Ramos (cell line): ENCODE results near the gene CYP26A1.

Source experiments
- in situ Hi-C: fragments of 300-500 bp; cut with MboI; formaldehyde crosslinking; loops from one replicate; pipeline ENCODE4 v1.14.3; 2022; ENCODE audit warnings: low sequenced_read_pairs; ENCODE audit not compliant: unreplicated experiment

CYP26A1 gene

DNA sequence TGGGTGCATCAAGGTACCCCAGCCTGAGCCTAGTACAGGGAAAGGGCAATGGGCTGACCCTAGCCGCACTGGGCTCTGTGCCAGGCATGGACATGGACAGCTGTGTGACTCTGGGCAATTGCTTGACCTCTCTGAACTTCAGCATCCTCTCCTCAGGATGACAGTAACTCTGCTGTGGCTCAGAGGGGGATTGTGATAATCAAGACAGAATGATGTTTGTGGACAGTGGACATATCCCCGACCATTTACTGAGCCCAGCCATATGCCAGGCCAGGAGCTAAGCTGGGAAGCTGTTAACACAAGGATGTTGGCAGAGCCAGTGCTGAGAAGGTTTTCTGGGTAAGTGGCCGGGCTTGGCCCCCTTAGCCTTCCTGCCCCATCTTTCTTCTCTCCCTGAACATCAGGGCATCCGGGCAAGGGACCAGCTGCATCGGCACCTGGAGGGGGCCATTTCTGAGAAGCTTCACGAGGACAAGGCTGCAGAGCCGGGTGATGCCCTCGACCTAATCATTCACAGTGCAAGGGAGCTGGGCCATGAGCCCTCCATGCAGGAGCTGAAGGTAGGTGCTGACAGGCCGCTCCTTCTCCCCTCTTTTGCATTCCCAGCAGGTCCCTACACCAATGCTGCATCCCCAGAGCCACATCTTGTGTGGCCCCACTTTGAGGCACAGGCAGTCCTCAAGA is 9.6 kb upstream of the CYP26A1 start:
- in situ Hi-C loops, result no loop called here

DNA sequence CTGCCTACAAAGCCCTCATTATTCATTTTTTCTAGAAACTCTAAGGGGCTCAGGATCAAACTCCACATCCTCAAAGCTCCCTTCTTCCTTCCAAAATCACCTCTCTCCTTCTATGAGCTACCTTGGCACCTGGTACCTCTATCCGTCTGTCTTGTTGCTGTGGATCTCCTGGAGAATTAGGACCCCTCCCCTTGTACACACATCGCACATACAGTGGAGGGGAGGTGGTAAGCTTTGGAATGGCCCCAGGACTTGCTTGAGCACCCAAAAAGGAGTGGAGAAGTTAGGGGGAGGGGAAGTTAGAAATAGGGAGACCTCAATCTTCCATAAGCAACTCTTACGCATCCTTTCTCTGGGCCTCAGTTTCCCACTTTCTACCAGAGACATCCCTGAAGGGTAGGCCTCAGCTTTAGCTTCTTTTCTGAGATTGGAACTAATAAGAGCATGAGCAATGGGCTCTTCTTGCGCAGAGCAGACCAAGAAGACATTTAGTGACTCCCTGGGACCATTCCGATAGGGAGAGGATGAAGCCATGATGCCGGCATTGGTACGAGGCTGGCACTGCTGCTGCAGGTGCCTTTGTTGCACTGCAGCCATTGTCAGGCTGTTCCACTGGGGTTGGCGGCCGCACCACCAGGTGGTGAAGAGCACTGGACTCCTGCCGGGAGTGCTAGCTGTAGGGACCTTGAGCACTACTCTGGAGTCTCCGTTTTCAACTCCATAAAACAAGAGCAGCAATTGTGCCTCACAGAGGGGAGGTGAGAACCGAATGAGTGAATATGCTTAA is 8.6 kb upstream of the CYP26A1 start:
- in situ Hi-C loops, result no loop called here

DNA sequence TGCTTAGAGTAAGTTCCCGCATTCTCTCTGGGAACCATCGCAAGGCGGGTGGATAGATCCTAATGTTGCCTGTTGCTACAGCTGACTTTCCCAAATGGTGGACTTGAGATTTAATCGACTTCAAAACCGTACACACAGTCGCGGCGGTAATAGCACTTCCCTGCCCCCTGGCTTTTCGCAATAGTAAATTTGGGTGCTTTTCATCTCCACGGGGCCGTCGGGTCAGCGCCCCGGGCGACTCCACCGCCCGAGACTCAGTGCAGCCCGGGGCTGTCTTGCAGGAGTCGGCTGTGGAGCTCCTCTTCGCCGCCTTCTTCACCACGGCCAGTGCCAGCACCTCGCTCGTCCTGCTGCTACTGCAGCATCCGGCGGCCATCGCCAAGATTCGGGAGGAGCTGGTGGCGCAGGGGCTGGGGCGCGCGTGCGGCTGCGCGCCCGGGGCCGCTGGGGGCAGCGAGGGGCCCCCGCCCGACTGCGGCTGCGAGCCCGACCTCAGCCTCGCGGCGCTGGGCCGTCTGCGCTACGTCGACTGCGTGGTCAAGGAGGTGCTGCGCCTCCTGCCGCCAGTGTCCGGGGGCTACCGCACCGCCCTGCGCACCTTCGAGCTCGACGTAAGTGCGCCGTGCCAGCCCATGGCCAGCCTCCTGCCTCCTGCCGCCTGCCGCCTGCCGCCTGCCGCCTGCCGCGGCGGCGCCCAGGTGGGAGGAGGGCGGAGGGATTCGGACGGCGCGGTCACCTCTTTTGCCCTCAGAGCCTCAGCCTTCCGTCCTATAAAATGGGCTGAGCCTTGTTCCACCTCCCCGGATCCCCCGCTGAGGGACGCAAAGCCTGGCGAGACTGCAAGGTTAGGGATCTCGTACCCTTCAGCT is 7.8 kb upstream of the CYP26A1 start:
- in situ Hi-C loops, result no loop called here

DNA sequence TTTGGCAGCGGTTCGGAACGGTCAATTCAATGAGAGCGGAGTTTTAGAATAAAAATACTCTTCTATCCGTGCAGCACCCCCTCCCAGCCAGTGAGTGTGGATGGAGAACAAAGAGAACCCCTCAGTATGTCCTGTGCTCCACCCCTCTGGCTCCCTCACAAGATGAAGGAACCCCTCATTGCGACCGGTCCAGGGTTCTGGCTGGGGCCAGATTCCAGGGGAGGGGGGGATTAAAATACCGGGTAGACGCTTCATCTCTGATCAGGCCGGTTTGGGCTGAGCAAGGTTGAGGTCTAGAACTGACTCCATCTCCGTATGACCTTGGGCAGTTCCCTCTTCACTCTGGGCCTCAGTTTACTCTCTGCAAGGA is 7.2 kb upstream of the CYP26A1 start:
- in situ Hi-C loops, result no loop called here

DNA sequence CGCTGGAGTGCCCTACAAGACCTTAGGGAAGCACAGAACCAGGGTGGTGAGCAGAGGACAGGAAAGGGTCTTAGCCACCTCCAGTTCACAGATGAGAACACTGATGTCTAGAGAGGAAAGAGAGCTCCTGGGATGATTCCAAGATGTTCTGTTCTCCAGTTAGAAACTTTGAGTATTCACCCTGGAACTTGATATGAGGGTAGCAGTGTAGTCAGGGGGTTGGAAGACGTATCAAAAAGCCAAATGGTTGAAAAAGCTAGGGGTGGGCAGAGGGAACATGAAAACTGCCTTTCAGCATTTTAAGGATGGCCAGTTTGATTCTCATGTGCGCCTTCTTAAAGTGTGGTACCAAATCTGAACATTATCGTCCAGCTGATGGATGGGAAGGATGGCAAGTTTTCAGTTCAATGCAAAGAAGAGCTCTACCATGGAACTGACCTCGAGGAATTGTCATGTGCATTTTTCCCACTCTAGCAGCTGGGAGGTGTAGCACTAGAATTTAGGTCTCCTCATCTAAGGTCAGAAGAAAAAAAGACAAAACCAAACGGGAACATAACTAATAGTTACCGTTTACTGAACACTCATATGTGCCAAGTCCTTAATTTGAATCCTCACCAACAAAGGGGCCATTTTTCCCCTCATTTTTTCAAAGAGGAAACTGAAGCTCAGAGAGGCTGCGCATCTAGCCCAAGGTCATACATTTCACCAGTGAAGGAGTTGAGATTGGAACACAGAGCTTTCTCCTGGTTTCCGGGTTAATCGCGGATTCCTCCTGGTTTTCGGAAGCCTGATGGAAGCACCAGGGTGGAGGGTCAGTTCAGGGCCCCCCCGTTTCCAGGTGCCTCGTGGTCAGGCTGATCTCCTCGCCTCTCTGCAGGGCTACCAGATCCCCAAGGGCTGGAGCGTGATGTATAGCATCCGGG is 6.0 kb upstream of the CYP26A1 start:
- in situ Hi-C loops, result no loop called here

DNA sequence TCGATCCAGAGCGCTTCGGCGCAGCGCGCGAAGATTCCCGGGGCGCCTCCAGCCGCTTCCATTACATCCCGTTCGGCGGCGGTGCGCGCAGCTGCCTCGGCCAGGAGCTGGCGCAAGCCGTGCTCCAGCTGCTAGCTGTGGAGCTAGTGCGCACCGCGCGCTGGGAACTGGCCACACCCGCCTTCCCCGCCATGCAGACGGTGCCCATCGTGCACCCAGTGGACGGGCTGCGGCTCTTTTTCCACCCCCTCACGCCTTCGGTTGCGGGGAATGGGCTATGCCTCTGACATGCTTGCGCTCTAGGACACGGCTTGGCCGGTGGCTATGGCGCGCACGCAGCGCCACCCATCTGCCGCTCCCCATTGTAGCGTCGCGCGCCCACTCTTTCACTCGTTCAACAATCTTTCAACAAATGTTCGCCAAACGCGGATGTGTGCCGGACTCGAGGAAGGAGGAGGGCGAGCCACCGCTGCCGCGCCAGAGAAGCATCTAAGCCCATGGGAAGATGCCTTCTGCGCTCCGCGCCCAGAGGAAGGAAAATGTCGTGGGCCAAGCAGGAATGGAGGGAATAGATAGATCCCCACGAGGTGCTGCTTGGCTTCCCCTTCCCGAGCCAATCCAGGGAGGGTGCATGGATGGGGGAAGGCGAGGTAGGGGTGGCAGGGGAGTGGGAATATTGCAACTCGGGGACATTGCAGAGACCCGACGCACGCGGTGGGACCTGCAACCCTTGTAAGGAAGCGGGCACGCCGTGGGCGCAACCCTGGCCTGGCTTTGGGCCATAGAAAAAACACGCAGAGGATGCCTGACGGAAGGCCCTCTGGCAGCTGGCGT is 5.1 kb upstream of the CYP26A1 start:
- in situ Hi-C loops, result no loop called here

DNA sequence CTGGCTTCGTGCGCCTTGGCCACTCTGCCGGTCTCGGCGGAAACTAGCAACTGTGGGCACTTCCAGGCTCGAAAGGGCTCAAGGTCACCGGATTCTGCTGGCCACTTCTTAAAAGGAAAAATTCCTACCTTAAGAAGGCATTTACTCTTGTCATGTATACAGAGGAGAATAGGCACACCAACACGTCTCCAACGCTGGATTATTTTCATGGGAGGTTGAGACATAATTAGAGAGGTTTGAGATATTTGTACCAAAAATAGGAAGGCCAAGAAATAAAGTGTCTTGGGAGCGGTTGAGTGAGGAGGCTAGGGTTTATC is 4.5 kb upstream of the CYP26A1 start:
- in situ Hi-C loops, result no loop called here

GRCh38 chr10:93070378-93071176 is 3.1 kb upstream of the CYP26A1 start:
- in situ Hi-C loops, result no loop called here

DNA sequence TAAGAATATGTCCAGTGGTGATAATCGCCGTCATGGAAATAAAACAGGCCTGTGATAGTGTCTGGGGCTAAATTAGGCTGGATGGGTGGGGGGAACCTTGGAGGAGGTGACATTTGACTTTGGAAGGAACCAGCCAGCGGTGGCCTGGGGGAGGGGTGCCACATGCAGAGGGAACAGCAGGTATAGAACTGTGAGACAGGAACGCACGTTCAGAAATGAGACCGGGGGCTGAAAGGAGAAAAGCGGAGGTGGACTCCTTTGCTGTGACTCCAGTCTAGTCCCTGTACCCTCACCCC is 2.6 kb upstream of the CYP26A1 start:
- in situ Hi-C loops, result no loop called here

DNA sequence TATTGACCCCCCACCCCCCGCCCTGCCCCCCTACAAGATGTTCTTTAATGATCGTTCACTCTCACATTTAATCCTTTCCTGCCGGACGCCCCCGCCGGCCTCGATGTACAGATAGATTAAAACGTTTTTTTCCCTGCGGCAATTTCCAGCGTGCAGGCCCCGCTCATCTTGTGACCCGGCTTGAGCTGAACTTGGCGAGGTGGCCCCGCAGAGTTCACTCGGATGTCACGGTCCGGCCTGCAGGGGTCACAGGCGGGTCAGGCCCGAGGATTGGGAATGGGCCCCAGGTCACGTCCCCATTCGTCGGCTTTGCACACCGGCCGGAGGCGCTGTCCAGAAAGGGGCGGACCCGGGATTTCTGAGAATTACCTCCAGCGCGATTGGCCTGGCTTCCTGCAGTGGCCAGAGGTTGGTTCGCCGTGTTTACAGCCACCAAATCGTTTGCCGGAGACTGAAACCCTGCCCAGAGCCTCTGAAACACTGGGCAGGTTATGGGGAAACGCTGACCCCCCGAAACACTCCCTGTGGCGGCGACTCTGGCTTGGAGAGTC is 1.9 kb upstream of the CYP26A1 start:
- in situ Hi-C loops, result no loop called here

DNA sequence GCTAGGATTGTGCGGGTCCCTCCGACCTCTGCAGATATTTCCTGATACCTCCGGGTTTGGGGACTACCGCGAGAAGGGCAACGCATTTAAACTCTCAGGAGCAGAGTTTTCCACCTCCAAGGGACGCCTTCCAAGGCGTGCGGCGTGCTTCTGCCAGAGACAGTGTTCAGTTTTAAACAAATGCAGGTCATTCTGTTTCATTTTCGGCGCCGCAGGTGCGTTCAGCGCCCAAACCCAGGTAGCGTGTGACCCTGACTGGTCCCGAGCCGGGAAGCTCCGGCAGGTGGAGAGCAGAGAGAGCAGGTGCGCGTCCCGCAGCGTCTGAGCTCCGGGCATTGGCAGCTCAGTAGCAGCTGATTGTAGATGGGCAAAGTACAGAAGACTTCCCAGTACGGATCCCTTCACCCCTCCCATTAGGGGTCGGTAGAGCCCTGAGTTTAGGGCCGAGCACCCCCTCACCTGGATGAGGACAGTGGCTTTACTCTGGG is 1.4 kb upstream of the CYP26A1 start:
- in situ Hi-C loops, result no loop called here

- in situ Hi-C loops, result no loop called here
Observed at GRCh38 chr10:93072713-93073538, 767 bp upstream of the CYP26A1 start.

GRCh38 chr10:93074147-93074596 is 479 bp downstream of the CYP26A1 start:
- in situ Hi-C loops, result no loop called here

DNA sequence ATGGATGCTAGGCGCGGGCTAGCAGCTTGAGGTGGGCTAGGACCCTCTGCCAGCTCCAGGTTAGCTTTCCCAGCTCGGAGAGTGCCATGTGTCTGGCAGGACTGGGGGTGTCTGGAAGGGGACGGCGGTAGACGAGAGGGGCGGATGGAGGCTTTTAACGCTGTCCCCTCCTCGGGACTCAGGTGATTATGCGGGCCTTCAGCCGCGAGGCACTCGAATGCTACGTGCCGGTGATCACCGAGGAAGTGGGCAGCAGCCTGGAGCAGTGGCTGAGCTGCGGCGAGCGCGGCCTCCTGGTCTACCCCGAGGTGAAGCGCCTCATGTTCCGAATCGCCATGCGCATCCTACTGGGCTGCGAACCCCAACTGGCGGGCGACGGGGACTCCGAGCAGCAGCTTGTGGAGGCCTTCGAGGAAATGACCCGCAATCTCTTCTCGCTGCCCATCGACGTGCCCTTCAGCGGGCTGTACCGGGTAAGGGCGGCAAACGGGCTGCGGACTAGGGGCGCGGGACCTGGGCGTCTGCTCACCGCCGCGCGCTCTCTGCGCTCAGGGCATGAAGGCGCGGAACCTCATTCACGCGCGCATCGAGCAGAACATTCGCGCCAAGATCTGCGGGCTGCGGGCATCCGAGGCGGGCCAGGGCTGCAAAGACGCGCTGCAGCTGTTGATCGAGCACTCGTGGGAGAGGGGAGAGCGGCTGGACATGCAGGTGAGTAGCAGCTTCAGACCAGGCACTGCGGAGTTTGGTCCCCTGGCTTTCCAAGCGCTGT is 1.1 kb downstream of the CYP26A1 start:
- in situ Hi-C loops, result no loop called here

- in situ Hi-C loops, result no loop called here
Observed at GRCh38 chr10:93075369-93076221, 1.9 kb downstream of the CYP26A1 start.

- in situ Hi-C loops, result no loop called here
Observed at GRCh38 chr10:93076871-93077270, 3.2 kb downstream of the CYP26A1 start.
